GM19035 (cell line): ENCODE data around the gene KCNQ5.
"Not testable (repeated sequence)": the region's sequence is repeated elsewhere in the genome, so short reads cannot be mapped to it uniquely, and the experiment has no call there.

Experiments used
- ATAC-seq: cut with Tn5 transposase; IDR thresholded peaks from one replicate; pipeline ENCODE4 v1.9.1; 2021; ENCODE audit not compliant: unreplicated experiment

KCNQ5 gene

GRCh38 chr6:73157870-73158269 lies 536.0 kb downstream of the KCNQ5 start:
- no peak for ATAC-seq

- no peak for ATAC-seq
These were observed 547.2 kb downstream of the KCNQ5 start for GRCh38 chr6:73169111-73169510.

- ATAC-seq: no peak
These were observed 547.8 kb downstream of the KCNQ5 start for GRCh38 chr6:73169633-73170032.

- no peak for ATAC-seq
These were observed 552.8 kb downstream of the KCNQ5 start for GRCh38 chr6:73174646-73175045.

- ATAC-seq: no peak
These were observed 554.2 kb downstream of the KCNQ5 start for GRCh38 chr6:73176057-73176456.

- peak; percentile 52 for ATAC-seq
These were observed 555.5 kb downstream of the KCNQ5 start for GRCh38 chr6:73177221-73177944.

GRCh38 chr6:73180076-73180738 lies 558.3 kb downstream of the KCNQ5 start:
- ATAC-seq: no peak

- peak; percentile 83 for ATAC-seq
These were observed 559.1 kb downstream of the KCNQ5 start for GRCh38 chr6:73180763-73181619.

GRCh38 chr6:73182021-73182607 lies 560.2 kb downstream of the KCNQ5 start:
- ATAC-seq: peak; percentile 43

GRCh38 chr6:73193302-73193701 lies 571.4 kb downstream of the KCNQ5 start:
- ATAC-seq: not testable (repeated sequence)

- ATAC-seq: no peak
These were observed 572.9 kb downstream of the KCNQ5 start for GRCh38 chr6:73194744-73195143.

- no peak for ATAC-seq
These were observed 578.4 kb downstream of the KCNQ5 start for GRCh38 chr6:73200247-73200646.

GRCh38 chr6:73200735-73201134 lies 578.9 kb downstream of the KCNQ5 start:
- ATAC-seq: no peak

GRCh38 chr6:73203098-73203497 lies 581.2 kb downstream of the KCNQ5 start:
- ATAC-seq: no peak

- no peak for ATAC-seq
These were observed 582.4 kb downstream of the KCNQ5 start for GRCh38 chr6:73204252-73204651.

GRCh38 chr6:73207221-73207837 lies 585.5 kb downstream of the KCNQ5 start:
- ATAC-seq: no peak

GRCh38 chr6:73209117-73209516 lies 587.3 kb downstream of the KCNQ5 start:
- no peak for ATAC-seq

- no peak for ATAC-seq
These were observed 595.0 kb downstream of the KCNQ5 start for GRCh38 chr6:73216859-73217258.

GRCh38 chr6:73225396-73225795 lies 603.5 kb downstream of the KCNQ5 start, which contains the start of gene KHDC1L:
Gene KHDC1L, minus strand, starts transcription at chr6:73225496. Its CDS starts 88 bp downstream, at chr6:73225408.
- ATAC-seq: no peak

GRCh38 chr6:73227606-73228255 lies 605.9 kb downstream of the KCNQ5 start:
- ATAC-seq: no peak
